ENCODE results near the gene MMS19.

DNA sequence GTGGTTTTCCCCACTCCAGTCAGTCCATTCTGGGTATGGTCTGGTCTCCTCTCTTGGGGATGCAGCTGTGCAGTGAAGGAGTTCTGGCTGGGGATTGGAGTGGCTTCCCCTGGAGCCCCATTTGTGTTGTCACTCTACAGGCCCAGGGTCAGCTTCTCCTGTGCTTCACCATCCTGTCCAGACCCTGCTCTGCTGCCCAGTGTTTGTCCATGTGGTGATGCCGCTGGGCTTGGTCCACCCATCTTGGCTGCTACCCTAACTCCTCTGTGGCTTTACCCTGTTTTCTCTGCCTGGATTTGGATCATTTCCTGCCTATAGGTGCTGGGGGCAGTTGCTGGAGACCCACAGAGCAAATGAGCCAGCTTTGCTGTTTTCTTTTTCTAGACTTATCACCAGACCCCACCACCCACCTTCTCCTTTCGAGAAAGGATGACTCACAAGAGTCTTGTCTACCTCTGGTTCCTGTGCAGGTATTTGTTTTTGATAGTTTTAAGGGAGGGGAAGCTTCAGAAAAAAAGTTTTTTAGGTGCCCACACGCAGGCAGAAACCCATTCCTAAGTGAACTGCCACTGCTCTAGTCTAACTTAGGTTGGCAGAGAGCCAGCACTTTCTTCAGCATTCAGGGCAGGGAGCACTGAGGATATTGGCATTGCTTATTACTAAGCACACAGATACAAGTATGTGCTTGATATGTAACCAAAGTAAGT, 43.7 kb downstream of the MMS19 start:
- TF ChIP-seq CTCF (IDR thresholded peaks at IDR 0.05) (no peak), POLR2A (IDR thresholded peaks at IDR 0.05) (no peak)
